Panc1 (cell line): ENCODE results near the gene PRRX2. TPM values are rescaled to one million over a fixed set of nuclear protein-coding genes. Genes with fewer than 3 reads are reported as not detected.
A peak's percentile ranks its signal among the peaks of the same experiment; 100 is the strongest.

Source experiments
- ATAC-seq: fragments of 200-7000 bp; cut with Tn5 transposase; 2 replicates; pipeline ENCODE4 v1.9.1; 2020; ENCODE audit warnings: mild to moderate bottlenecking, moderate library complexity
- BruUV-seq: library from RNA; stranded (reverse); fragments of 400-500 nt; replicated peaks from 2 replicates; lab custom pipeline; 2021; lab: Mats Ljungman, UMichigan
- CTCF ChIA-PET: fragments of 300-600 bp; sonication (Branson Sonifier 250); formaldehyde crosslinking; loops from one replicate; lab custom pipeline; 2022; ENCODE audit warnings: antibody characterized with exemption; lab: Charles Lee
- POLR2A ChIA-PET: fragments of 300-600 bp; sonication (Branson Sonifier 250); formaldehyde crosslinking; loops from one replicate; lab custom pipeline; 2022; ENCODE audit warnings: antibody characterized with exemption; lab: Charles Lee
- DNase-seq: peaks from one replicate; pipeline ENCODE4 v3.0.0-alpha.2; 2010; ENCODE audit warnings: low read depth, low spot score
- H3K27ac ChIP-seq: 2 replicates; pipeline ENCODE4 v1.5.1; 2011; ENCODE audit warnings: mild to moderate bottlenecking, low read length, inconsistent platforms
- H3K27me3 ChIP-seq: fragments of 200-500 bp; sonication (Bioruptor generic); 2 replicates; pipeline ENCODE4 v1.6.0; 2014; ENCODE audit warnings: low read length, inconsistent platforms; ENCODE audit not compliant: control insufficient read depth, insufficient read depth
- H3K36me3 ChIP-seq: fragments of 200-500 bp; sonication (Bioruptor generic); 2 replicates; pipeline ENCODE4 v1.5.1; 2014; ENCODE audit warnings: inconsistent platforms, mild to moderate bottlenecking, low read length, moderate library complexity; ENCODE audit not compliant: control insufficient read depth, insufficient read depth
- H3K4me1 ChIP-seq: 2 replicates; pipeline ENCODE4 v1.5.1; 2011; ENCODE audit warnings: inconsistent platforms, mild to moderate bottlenecking, low read length, moderate library complexity; ENCODE audit not compliant: control insufficient read depth, insufficient read depth
- H3K4me3 ChIP-seq, 2 experiments: 2 replicates each; pipeline ENCODE4 v1.5.1; 2011 to 2012; ENCODE audit warnings: low read depth in 2 of 2, low read length in 2 of 2, mild to moderate bottlenecking in 2 of 2, inconsistent platforms in 1 of 2, moderate library complexity in 1 of 2
- H3K9me3 ChIP-seq: fragments of 200-500 bp; sonication (Bioruptor generic); 2 replicates; pipeline ENCODE4 v1.5.1; 2014; ENCODE audit warnings: low read depth, mild to moderate bottlenecking, inconsistent platforms, low read length, moderate library complexity; ENCODE audit not compliant: control insufficient read depth, insufficient read depth
- CTCF ChIP-seq: fragments of 450-650 bp; IDR thresholded peaks from 2 replicates; pipeline ENCODE4 v1.5.1; 2017; ENCODE audit warnings: mild to moderate bottlenecking
- POLR2AphosphoS5 ChIP-seq: IDR thresholded peaks from 2 replicates; pipeline ENCODE4 v1.6.1; 2012; ENCODE audit warnings: mild to moderate bottlenecking, low read depth, low read length, moderate library complexity
- REST ChIP-seq, 2 experiments: IDR thresholded peaks; 2 replicates each; pipeline ENCODE4 v1.6.1; 2011 to 2012; ENCODE audit warnings: low read depth in 2 of 2, control low read depth in 1 of 2, low read length in 1 of 2, mild to moderate bottlenecking in 1 of 2, moderate library complexity in 1 of 2; ENCODE audit not compliant: insufficient read depth in 1 of 2
- SIN3A ChIP-seq: IDR thresholded peaks from 2 replicates; pipeline ENCODE4 v1.6.1; 2012; ENCODE audit warnings: low read depth, mild to moderate bottlenecking, low read length, moderate library complexity, borderline replicate concordance; ENCODE audit not compliant: insufficient read depth
- TCF7L2 ChIP-seq: IDR thresholded peaks from 2 replicates; pipeline ENCODE4 v1.6.1; 2011; ENCODE audit warnings: mild to moderate bottlenecking, low read depth, low read length, inconsistent platforms
- in situ Hi-C: cut with HindIII; loops from 2 replicates; pipeline ENCODE4 v1.10.0; 2016; ENCODE audit warnings: low sequenced_read_pairs, low pct_unique_long_range_greater_than_20kb
- intact Hi-C: fragments of 100-400 bp; cut with micrococcal nuclease; formaldehyde crosslinking; loops from one replicate; pipeline ENCODE4 v1.10.0; 2022; ENCODE audit not compliant: unreplicated experiment
- total RNA-seq: library from RNA; stranded (reverse); gene quantifications from one replicate; pipeline ENCODE4 v1.2.1, GENCODE V29; 2021; ENCODE audit not compliant: unreplicated experiment

PRRX2 gene
- total RNA-seq, 1 experiment from 2014 or later = 6.3 TPM

GRCh38 chr9:129685220-129685932, 19.9 kb downstream of the PRRX2 start:
- CTCF ChIA-PET = no interaction called here
- intact Hi-C loops (no loop called here), in situ Hi-C loops (no loop called here)
- Histone ChIP-seq H3K4me3 (no peak overlapping the region), H3K27me3 (no peaks in the 10 kb centered on the region), H3K4me1 (no peaks in the 10 kb centered on the region), H3K27ac (no peak overlapping the region), H3K9me3 (no peaks in the 10 kb centered on the region), H3K36me3 (no peaks in the 10 kb centered on the region)
- ATAC-seq (peak; percentile 83), DNase-seq (no peak)
- POLR2A ChIA-PET = interaction anchor here (0.6 kb wide), 1 partner anchor 39 kb away, joined by 10 read pairs; no protein-coding TSS in a partner anchor
- BruUV-seq = no TSS peak
- no peak for TF ChIP-seq POLR2AphosphoS5
- no peak for TF ChIP-seq CTCF
- TF ChIP-seq TCF7L2 = no peak
- no peak for TF ChIP-seq SIN3A
- no peak for TF ChIP-seq REST (IDR thresholded peaks at IDR 0.05; ENCODE audit: insufficient read depth in 1 of 2, low read depth in 2 of 2, low read length in 1 of 2)

- Histone ChIP-seq H3K36me3 (no peaks in the 10 kb centered on the region), H3K4me1 (no peaks in the 10 kb centered on the region), H3K9me3 (no peaks in the 10 kb centered on the region), H3K4me3 (no peak overlapping the region), H3K27ac (no peak overlapping the region), H3K27me3 (no peaks in the 10 kb centered on the region)
- TF ChIP-seq CTCF (no peak), SIN3A (no peak), REST (IDR thresholded peaks at IDR 0.05; ENCODE audit: insufficient read depth in 1 of 2, low read depth in 2 of 2, low read length in 1 of 2) (no peak), POLR2AphosphoS5 (no peak), TCF7L2 (no peak)
- in situ Hi-C loops (no loop called here), intact Hi-C loops (no loop called here)
- peak; percentile 56; the same call in 1 of the 2 replicates for ATAC-seq
- BruUV-seq = no TSS peak
- no peak for DNase-seq
- ChIA-PET POLR2A (no interaction called here), CTCF (no interaction called here)
Measured at GRCh38 chr9:129685933-129686259, 20.4 kb downstream of the PRRX2 start.
